Left cardiac atrium (tissue), 4 donors: Measurements from ENCODE around the gene NOL4L. TPM values are rescaled to one million over a fixed set of nuclear protein-coding genes. Genes with fewer than 3 reads are reported as not detected.

ENCODE experiments used
- ATAC-seq, 2 donors: fragments of 200-7000 bp; cut with Tn5 transposase; one replicate each; pipeline ENCODE4 v1.9.1; 2020; ENCODE audit warnings: mild to moderate bottlenecking in 2 of 2, moderate library complexity in 2 of 2
- DNase-seq: peaks from one replicate; pipeline ENCODE4 v3.0.0-alpha.2; 2020
- intact Hi-C, 2 donors: fragments of 100-400 bp; cut with DNase I; formaldehyde crosslinking; loops; one replicate each; pipeline versions ENCODE4 v1.14.1 to v1.15.1; 2022 to 2023
- total RNA-seq, 2 donors: library from RNA; stranded (reverse); fragmentation: NEBNext Ultra II Directional; extraction: Animal tissue kit (Norgen Biotek cat#: 25700); gene quantifications; one replicate each; pipeline ENCODE4 v1.2.1, GENCODE V29; 2021
- donor health status: DM: no; HTN: yes; CAD: no.
- donor health status: DM: no; HTN: yes; CAD: no; lungs with severe emphysema.
- donor health status: DM: yes; HTN: yes; CAD: no.
- donor health status: Dilated cardiomyopathy.

NOL4L gene
- total RNA-seq, 2 donors from 2014 or later: 8.5 to 9.7 TPM

DNA sequence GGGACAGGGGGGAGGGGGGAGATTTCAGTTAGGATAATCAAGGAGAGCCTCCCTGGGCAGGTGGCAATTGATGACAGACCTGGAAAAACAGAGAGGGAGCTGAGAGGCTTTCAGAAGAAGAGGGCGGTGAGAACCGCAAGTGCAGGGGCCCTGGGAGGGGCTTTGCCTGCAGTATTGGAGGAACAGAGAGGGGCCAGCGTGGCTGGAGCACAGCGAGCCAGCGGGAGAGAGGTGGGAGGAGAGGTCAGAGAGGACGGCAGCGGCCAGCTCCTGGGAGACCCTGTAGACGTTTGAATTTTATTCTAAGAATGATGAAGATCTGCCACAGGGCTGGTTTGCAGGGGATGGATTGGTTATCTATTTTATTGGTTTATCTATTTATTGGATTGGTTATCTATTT lies 34.5 kb upstream of the NOL4L start:
- no peak for ATAC-seq
- no peak for DNase-seq
- intact Hi-C loops: no loop called here

- intact Hi-C loops: no loop called here
- ATAC-seq (no peak), DNase-seq (no peak)
Observed at GRCh38 chr20:32614772-32615171, 29.6 kb upstream of the NOL4L start.

GRCh38 chr20:32614303-32614702 lies 29.2 kb upstream of the NOL4L start:
- intact Hi-C loops: no loop called here
- DNase-seq (no peak), ATAC-seq (no peak)

DNA sequence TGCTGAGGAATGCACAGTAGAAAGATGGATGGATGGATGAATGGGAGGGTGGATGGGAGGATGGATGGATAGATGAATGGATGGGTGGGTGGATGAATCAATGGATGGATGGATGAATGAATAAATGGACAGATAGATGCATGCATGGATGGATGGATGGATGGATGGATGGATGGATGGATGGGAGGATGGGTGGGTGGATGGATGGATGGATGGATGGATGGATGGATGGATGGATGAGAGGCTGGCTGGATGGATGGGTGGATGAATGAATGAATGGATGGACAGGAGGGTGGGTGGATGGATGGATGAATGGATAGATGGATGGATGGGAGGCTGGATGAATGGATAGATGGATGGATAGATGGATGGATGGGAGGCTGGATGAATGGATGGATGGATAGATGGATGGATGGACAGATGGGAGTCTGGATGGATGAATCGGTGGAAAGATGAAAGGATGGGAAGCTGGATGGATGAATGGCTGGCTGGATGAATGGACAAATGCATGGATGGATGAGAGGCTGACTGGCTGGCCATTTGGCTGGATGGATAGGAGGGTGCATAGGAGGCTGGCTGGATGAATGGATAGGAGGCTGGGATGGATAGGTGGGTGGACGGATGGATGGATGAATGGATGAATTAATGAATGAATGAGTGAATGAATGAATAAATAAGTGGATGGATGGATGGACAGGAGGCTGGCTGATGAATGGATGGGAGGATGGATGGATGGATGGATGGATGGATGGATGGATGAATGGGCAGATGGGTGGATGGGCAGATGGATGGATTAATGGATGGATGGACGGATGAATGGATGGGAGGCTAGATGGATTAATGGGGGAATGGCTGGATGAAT lies 28.3 kb upstream of the NOL4L start:
- ATAC-seq (no peak), DNase-seq (no peak)
- intact Hi-C loops: no loop called here

DNA sequence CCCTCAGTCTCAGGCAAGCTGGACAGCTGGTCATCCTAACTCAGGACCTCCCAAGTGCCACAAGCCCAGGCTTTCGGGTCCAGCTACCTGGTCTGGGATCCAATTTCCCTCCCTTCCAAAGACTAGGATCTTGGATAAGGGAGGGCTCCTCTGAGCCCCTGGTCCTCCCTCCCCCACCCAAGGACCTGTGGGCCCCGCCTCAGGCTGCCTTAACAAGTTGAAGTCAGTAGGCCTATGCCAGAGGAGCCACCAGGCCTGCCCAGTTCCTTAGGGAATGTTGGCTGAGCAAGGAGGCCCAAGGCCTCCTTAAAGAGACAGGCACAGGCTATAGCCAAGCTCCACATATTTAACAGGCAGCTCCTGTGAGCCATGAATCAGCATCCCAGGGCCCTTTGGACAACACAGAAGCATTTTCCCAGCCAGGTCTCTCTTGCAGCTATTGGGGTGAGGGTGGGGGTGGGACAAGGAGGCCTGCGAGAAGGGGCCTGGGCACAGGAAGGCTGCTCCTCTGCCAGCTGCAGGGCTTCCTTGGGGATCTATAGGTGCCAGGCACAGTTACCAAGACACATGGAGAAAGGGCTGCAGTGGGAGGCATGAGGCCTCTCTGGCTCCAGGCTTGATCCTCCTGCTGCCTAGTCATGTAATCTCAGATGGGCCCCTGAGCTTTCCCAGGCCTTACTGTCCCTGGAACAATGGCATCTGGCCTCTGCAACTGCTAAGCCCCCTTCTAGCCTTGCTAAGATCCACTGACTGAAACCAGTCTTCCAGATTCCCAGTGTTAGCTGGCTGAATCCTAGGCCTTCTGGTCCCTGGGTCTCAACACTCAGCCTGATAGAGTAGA lies 27.4 kb upstream of the NOL4L start:
- ATAC-seq: no peak
- intact Hi-C loops: no loop called here
- DNase-seq: no peak

GRCh38 chr20:32611868-32612267 lies 26.7 kb upstream of the NOL4L start:
- ATAC-seq: no peak
- DNase-seq: no peak
- intact Hi-C loops: no loop called here

DNA sequence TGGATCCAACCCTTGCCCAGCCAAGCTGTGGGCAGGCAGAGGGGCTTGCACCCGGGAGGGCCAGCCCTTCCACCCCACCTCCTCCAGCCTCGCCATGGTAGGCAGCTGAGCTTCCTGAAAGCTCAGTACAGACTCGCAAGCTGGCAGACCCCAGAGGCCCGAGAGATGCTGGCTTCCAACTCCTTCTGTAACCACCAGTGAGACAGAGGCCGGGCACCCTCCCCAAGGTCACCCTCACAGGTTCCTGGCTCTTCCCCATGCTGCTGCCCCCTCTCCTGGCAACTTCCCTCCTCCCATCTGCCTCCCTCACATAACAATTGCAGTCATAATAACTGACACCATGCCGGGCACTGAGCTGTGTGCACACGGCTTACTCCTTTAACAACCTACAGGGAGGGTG lies 26.2 kb upstream of the NOL4L start:
- intact Hi-C loops: no loop called here
- ATAC-seq (peak in 1 of 2 donors; percentile 44), DNase-seq (no peak)

DNA sequence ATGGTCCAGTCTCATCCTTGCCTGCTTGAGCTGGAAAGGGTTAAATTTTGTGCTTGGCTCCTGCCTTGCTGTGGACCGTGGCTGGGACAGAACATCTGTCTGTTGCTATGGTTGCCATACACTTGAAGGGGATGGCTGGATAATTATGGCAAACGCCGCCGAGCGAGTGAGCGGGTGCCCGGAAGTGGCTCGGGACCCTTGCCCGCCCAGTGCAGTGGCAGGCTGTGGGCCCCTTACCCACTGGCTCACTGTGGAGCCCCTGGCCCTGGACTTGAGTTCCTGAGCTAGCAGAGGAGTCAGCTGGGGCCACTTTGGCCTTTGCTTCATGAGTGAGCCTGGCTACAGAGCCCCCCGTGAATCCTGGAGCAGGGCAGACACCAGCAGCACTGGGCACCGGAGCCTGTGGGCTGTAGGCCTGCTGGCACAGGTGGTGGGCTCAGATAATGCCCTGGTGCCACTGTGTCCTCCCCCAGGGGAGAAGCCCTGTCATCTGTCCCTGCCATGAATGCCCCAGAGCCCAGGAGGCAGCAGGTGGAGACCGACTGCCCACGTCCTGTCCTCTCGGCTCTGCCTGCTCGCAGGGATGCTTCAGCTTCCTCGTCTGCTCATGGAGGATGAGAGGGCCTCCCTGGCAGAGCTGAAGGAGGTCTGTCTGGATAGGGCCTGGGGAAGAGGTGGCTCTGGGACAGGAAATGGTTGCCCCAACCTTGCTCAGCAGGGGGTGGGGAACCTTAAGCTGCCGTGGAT lies 25.5 kb upstream of the NOL4L start:
- no peak for ATAC-seq
- DNase-seq: no peak
- intact Hi-C loops: no loop called here

DNA sequence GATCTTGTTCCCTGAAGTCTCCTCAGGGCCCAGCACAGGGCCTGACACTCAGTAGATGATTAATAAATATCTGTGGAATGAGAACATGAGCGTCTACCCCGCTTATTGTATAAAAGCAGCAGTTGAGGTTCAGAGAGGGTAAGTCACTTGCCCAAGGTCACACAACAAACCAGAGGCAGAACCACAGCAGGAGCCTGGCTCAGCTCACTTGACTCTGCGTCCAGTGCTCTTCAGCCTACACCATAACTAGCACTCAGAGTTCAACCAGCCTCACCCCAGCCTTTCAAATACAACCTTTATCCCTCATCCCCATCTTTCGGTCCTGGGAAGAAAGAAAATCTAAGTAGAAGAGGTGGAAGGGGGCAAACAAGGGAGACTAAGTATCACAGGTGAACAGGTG lies 24.9 kb upstream of the NOL4L start:
- intact Hi-C loops: no loop called here
- ATAC-seq (no peak), DNase-seq (no peak)

- DNase-seq (no peak), ATAC-seq (no peak)
- intact Hi-C loops: no loop called here
Observed at GRCh38 chr20:32609111-32609773, 24.1 kb upstream of the NOL4L start.

DNA sequence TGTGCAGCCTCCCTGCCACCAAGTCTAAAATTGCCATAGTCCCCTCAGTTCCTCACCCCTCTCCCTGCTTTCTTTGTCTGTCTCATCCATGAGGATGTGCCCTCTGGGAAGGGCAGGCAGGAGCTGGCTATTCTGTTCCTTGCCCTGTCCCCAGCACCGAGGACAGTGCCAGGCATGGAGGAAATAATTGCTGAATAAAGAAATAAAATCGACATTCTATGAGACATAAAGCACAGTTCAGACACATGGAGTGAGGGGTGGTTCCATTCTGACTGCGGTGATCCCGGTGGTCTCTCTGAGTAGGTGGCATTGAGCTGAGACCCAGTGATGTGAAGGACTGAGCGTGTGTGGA lies 23.5 kb upstream of the NOL4L start:
- intact Hi-C loops: no loop called here
- DNase-seq: no peak
- ATAC-seq: no peak

DNA sequence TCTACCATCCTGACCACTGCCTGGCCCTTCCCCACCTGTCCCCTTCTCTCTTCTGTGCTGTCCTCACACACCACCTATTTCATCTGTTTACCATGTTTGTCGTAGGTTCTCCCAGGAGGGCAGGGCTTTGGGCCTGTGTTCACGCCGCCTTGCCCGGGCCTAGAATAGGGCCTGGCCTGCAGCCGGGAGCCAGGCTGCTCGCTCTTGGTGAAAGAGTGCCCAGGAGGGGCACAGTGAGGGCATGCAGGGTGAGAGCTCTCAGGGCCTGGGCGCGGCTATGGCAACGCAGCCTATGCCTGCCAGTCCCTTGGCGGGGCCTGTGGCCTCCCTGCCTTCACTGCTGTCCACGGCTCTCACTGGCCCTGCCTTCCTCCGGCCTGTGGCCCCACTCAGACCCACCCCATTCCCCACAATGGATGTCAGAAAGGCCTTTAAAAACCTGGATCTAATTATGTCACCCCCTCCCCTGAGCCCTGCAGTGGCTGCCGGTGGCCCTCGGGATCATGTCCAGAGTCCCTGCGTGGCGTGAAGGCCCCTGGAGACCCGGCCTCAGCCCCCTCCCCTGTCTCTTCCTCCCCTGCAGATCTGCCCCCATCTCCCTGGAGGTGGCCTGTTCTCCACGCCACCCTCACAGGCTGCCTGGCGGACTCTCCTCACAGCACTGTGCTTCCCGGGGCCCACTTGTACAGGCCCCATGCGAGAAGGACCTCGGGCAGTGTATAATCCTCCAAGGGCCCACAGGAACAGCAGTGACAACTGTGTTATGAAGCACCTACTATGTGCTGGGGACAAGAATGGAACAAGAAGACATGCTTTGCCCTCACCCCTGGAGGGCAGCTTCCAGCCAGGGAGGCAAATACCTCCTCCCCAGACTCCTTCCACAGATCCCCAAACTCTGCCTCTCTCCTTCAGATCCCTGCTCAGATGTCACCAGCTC lies 22.9 kb upstream of the NOL4L start:
- ATAC-seq (no peak), DNase-seq (no peak)
- intact Hi-C loops: no loop called here

DNA sequence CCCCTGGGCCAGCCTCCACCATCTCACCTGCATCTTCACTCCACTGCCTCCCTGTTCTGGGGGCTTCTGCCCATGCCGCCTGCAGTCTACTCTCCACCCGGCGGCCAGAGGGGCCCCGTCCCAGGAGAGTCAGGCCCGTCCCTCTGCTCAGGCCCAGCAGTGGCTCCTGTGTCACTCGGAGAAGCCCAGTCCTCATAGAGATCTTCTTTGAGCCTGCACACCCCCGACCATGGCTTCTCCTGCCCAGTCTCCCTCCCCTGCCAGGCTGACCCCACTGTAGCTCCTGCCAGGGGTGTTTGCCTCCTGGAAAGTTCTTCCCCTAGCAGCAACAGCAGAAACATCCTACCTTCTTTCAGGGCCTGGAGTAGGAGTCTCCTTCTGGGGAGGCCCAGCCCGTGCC lies 22.2 kb upstream of the NOL4L start:
- ATAC-seq: no peak
- no peak for DNase-seq
- intact Hi-C loops: no loop called here

DNA sequence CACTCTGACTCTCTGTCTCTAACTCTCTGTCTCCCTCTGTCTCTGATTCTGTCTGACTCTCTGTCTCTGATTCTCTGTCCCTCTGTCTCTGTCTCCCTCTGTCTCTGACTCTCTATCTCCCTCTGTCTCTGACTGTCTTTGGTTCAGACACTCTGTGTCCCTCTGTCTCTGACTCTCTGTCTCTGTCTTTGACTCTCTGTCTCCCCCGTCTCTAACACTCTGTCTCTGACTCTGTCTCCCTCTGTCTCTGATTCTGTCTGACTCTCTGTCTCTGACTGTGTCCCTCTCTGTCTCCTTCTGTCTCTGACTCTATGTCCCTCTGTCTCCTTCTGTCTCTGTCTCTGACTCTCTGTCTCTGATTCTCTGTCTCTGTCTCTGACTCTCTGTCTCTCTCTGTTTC lies 21.7 kb upstream of the NOL4L start:
- intact Hi-C loops: no loop called here
- ATAC-seq: no peak
- no peak for DNase-seq

DNA sequence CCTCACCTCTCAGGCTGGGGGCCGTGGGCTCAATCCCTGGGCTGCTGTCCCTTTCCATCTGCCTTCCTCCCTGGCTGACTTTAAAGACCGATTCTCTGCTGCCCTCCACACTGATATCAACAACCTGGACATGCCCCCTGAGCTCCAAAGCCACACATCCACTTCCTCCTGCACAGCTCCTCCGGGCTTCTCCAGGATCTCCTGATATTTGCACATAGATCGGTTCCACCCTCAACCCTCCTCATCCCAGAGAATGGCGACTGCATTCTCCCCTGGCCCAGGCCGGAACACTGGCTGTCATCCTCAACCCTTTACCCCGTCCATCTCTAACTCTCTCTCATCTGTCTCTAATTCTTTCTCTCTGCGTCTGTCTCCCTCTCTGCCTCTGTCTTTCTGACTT lies 21.0 kb upstream of the NOL4L start:
- no peak for ATAC-seq
- DNase-seq: no peak
- intact Hi-C loops: no loop called here

DNA sequence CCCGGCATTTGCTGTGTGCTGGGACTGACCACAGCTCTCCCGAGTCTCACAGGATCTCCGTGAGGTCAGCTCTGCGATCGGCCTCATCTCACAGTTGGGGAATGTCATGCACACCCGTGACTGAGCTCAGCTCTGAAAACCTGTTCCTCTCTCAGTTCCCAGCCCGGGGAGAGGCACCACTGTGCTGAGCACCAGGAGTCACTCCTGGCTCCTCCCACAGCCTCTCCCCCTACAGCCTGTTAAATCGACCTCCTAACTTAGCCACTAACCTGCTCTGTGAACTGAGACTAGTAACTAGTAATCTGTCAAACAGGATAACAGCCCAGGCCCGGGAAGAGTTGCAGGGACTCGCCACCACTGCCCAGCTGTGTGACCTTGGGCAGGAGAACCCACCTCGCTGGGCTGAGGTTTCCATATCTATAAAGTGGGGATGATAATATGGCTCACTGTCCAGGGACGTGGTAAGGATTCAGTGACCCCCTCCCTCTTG lies 20.1 kb upstream of the NOL4L start:
- intact Hi-C loops: no loop called here
- ATAC-seq: peak in 1 of 2 donors; percentile 20
- no peak for DNase-seq

DNA sequence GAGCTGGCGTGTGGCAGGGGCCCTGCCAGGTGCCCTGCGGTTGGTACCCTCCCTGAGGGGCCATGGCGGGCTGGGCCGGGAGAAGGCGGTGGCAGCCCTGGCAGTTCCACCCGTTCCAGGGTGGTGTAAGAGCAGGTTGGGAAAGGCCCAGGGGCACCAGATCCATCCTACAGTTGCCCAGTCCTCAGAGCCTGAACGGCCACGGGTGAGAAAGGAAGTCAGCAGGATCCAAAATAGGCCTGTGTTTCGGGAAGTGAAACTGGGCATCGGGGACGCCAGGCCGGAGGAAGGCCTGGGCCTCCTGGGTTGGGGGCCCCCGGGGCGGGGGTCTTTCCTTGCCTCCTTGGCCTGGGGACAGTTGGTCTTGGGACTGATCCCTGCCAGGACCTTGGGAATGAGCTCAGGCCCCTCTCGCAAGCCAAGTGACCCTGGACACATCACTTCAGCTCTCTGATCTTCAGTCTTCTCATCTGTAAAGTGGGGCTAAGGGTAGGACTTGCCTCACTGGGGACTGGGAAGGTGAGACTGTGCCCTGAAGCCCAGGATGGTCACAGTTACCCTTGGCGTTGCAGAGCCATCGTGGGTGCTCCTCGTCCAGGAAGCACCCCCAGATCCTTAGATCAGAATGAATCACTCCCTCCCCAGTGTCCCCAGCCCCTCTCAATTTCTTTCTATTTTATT lies 18.1 kb upstream of the NOL4L start:
- peak in 1 of 2 donors; percentile 32 for ATAC-seq
- no peak for DNase-seq
- intact Hi-C loops: no loop called here

GRCh38 chr20:32602273-32602672 lies 17.1 kb upstream of the NOL4L start:
- intact Hi-C loops: no loop called here
- ATAC-seq: no peak
- no peak for DNase-seq
